Mesodermal cell (in vitro differentiated cells): ENCODE data around the gene ANK3.

Source experiments
- H3K27ac ChIP-seq: 2 replicates; pipeline ENCODE4 v1.7.0; 2013; ENCODE audit warnings: mild to moderate bottlenecking, low read depth, low read length, moderate library complexity; ENCODE audit not compliant: severe bottlenecking
- H3K36me3 ChIP-seq: 2 replicates; pipeline ENCODE4 v1.7.1; 2013; ENCODE audit warnings: mild to moderate bottlenecking, low read length, moderate library complexity; ENCODE audit not compliant: control insufficient read depth, insufficient read depth
- H3K4me1 ChIP-seq: one replicate; pipeline ENCODE4 v1.7.1; 2013; ENCODE audit warnings: mild to moderate bottlenecking, low read length; ENCODE audit not compliant: insufficient read depth, control insufficient read depth, poor library complexity, severe bottlenecking
- H3K4me3 ChIP-seq: 2 replicates; pipeline ENCODE4 v1.7.0; 2013; ENCODE audit warnings: low read length, control low read depth, mild to moderate bottlenecking; ENCODE audit not compliant: insufficient read depth, poor library complexity, severe bottlenecking; ENCODE audit errors: extremely low read depth
- H3K9me3 ChIP-seq: 2 replicates; pipeline ENCODE4 v1.7.1; 2013; ENCODE audit warnings: mild to moderate bottlenecking, low read length, moderate library complexity; ENCODE audit not compliant: control insufficient read depth
- WGBS, 2 experiments: methylation state at CpG; one replicate each; pipeline ENCODE4 v1.1.5; 2013; ENCODE audit warnings: missing lambda C conversion rate in 2 of 2; ENCODE audit not compliant: insufficient coverage in 2 of 2; 5-methylcytosine and 5-hydroxymethylcytosine counted together

The ANK3 gene

GRCh38 chr10:60377042-60377352 is 12.7 kb downstream of the ANK3 start:
- Histone ChIP-seq H3K9me3 (no peaks in the 10 kb centered on the region), H3K4me3 (no peak overlapping the region), H3K36me3 (no peaks in the 10 kb centered on the region), H3K4me1 (peaks cover 4% of the 10 kb centered on the region), H3K27ac (no peak overlapping the region)
- 71 to 80% methylated on average over 1 of the region's 1 CpG for WGBS, 2 experiments

- Histone ChIP-seq H3K4me1 (peaks cover 4% of the 10 kb centered on the region), H3K27ac (no peak overlapping the region), H3K4me3 (no peak overlapping the region), H3K36me3 (no peaks in the 10 kb centered on the region), H3K9me3 (no peaks in the 10 kb centered on the region)
- WGBS, 2 experiments: 89 to 100% methylated on average over 1 to 4 of the region's 6 CpGs
Measured at GRCh38 chr10:60376221-60377041, 13.2 kb downstream of the ANK3 start.

GRCh38 chr10:60375293-60376004 is 14.2 kb downstream of the ANK3 start:
- Histone ChIP-seq H3K4me3 (no peak overlapping the region), H3K27ac (no peak overlapping the region), H3K4me1 (peaks cover 4% of the 10 kb centered on the region), H3K9me3 (no peaks in the 10 kb centered on the region), H3K36me3 (no peaks in the 10 kb centered on the region)
- 85 to 95% methylated on average over 5 of the region's 5 CpGs for WGBS, 2 experiments

GRCh38 chr10:60374836-60375235 is 14.8 kb downstream of the ANK3 start:
- 80 to 100% methylated on average over 1 to 2 of the region's 3 CpGs for WGBS, 2 experiments
- peaks cover 4% of the 10 kb centered on the region for H3K4me1 ChIP-seq
- no peaks in the 10 kb centered on the region for H3K9me3 ChIP-seq
- H3K27ac ChIP-seq: no peak overlapping the region
- H3K36me3 ChIP-seq: no peaks in the 10 kb centered on the region
- H3K4me3 ChIP-seq: no peak overlapping the region

- no CpG with 5 or more reads among the region's 4 CpGs for WGBS, 2 experiments
- no peaks in the 10 kb centered on the region for H3K36me3 ChIP-seq
- no peak overlapping the region for H3K27ac ChIP-seq
- H3K4me1 ChIP-seq: peaks cover 3% of the 10 kb centered on the region
- no peaks in the 10 kb centered on the region for H3K9me3 ChIP-seq
- no peak overlapping the region for H3K4me3 ChIP-seq
Measured at GRCh38 chr10:60372436-60372835, 17.2 kb downstream of the ANK3 start.

GRCh38 chr10:60369547-60369930 is 20.1 kb downstream of the ANK3 start:
- Histone ChIP-seq H3K27ac (no peak overlapping the region), H3K4me1 (peaks cover 15% of the 10 kb centered on the region), H3K36me3 (no peaks in the 10 kb centered on the region), H3K4me3 (no peak overlapping the region), H3K9me3 (no peaks in the 10 kb centered on the region)
- no CpG with 5 or more reads among the region's 2 CpGs for WGBS, 2 experiments

GRCh38 chr10:60368875-60369546 is 20.7 kb downstream of the ANK3 start:
- no peak overlapping the region for H3K27ac ChIP-seq
- H3K9me3 ChIP-seq: no peaks in the 10 kb centered on the region
- H3K4me3 ChIP-seq: no peak overlapping the region
- H3K4me1 ChIP-seq: peaks cover 15% of the 10 kb centered on the region
- no peaks in the 10 kb centered on the region for H3K36me3 ChIP-seq
- WGBS, 2 experiments: 72 to 88% methylated on average over 1 to 2 of the region's 5 CpGs

- no CpG with 5 or more reads among the region's 1 CpG for WGBS, 2 experiments
- no peak overlapping the region for H3K4me3 ChIP-seq
- H3K9me3 ChIP-seq: no peaks in the 10 kb centered on the region
- H3K27ac ChIP-seq: no peak overlapping the region
- H3K36me3 ChIP-seq: no peaks in the 10 kb centered on the region
- H3K4me1 ChIP-seq: peaks cover 22% of the 10 kb centered on the region
Measured at GRCh38 chr10:60367901-60368300, 21.8 kb downstream of the ANK3 start.

GRCh38 chr10:60367431-60367830 is 22.2 kb downstream of the ANK3 start:
- H3K9me3 ChIP-seq: no peaks in the 10 kb centered on the region
- H3K36me3 ChIP-seq: no peaks in the 10 kb centered on the region
- no peak overlapping the region for H3K4me3 ChIP-seq
- no peak overlapping the region for H3K27ac ChIP-seq
- H3K4me1 ChIP-seq: peaks cover 22% of the 10 kb centered on the region
- WGBS, 2 experiments: 20 to 56% methylated on average over 1 of the region's 2 CpGs

- Histone ChIP-seq H3K4me3 (no peak overlapping the region), H3K36me3 (no peaks in the 10 kb centered on the region), H3K9me3 (no peaks in the 10 kb centered on the region), H3K27ac (no peak overlapping the region), H3K4me1 (peaks cover 22% of the 10 kb centered on the region)
- 83 to 100% methylated on average over 1 of the region's 4 CpGs for WGBS, 2 experiments
Measured at GRCh38 chr10:60367024-60367423, 22.7 kb downstream of the ANK3 start.
